ENCODE data around the gene THUMPD3.

THUMPD3 gene

GRCh38 chr3:9420850-9421549 lies 58.1 kb downstream of the THUMPD3 start:
- no peak for DNase-seq (ENCODE audit: low read depth)

GRCh38 chr3:9422712-9423424 lies 60.0 kb downstream of the THUMPD3 start:
- no peak for DNase-seq (ENCODE audit: low read depth)

GRCh38 chr3:9428411-9428810 lies 65.6 kb downstream of the THUMPD3 start:
- no peak for DNase-seq (ENCODE audit: low read depth)

GRCh38 chr3:9430733-9431132 lies 67.9 kb downstream of the THUMPD3 start:
- DNase-seq (ENCODE audit: low read depth) = no peak

- DNase-seq (ENCODE audit: low read depth) = no peak
These were observed 71.0 kb downstream of the THUMPD3 start for GRCh38 chr3:9433627-9434521.

GRCh38 chr3:9435316-9435715 lies 72.5 kb downstream of the THUMPD3 start:
- no peak for DNase-seq (ENCODE audit: low read depth)
